ENCODE measurements around the gene SPINDOC. TPM values are rescaled to one million over a fixed set of nuclear protein-coding genes. Genes with fewer than 3 reads are reported as not detected.
"Not testable (repeated sequence)": the region's sequence is repeated elsewhere in the genome, so short reads cannot be mapped to it uniquely, and the experiment has no call there.

SPINDOC gene
- total and polyA plus RNA-seq, 4 donors, result 9.1 to 39.4 (median 25.7) TPM

DNA sequence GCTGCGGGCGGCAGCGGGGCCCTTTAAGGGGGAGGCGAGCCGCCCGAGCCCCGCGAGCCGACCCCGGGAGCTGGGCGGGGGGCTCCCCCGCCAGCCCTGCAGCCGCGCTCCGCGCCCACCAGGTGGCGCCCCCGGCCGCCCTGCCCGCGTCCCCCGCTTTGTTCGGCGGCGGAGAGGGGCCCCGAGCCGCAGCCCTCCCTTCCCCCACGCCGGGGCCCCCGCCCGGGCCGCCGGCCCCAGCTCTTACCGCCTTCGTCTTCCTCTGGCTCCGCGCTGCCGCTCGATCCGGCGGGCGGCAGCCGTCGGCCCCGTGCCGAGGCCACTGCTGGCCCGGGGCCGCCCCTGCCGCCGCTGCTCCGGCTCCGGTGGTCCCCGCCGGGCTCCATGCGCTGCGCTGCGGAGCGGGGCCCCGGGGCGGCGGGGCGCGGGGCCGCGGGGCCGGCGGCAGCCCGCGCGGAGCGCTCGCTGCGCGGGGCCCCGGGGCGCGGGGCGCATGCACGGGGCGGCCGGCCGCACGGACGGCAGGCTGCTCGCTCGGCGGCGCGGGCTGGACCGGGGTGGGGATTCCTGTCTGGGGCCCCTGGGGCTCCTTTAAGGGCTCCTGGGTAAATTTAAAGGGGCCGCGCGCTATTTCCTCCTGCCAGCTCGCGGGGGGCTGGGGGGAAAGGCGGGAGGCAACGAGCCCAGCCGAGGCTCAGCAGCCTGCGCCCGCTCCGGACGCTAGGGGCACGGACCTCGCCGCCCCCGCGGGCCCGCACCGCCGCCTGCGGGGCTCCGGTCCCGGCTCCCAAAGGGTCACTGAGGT, 44.8 kb upstream of the SPINDOC start, which contains the start of gene ZFTA:
ZFTA (minus strand) TSS at position 539 of the 805 bp plus-strand sequence; CDS start at position 386, 153 bp downstream.
- H3K27me3 ChIP-seq (ENCODE audit: control insufficient read depth, insufficient read depth, low read length), result no peaks in the 10 kb centered on the region
- no peaks in the 10 kb centered on the region for H3K9me3 ChIP-seq (ENCODE audit: control insufficient read depth, insufficient read depth, low read length)
- H3K36me3 ChIP-seq (ENCODE audit: control insufficient read depth, insufficient read depth, low read length), result peaks cover 25% of the 10 kb centered on the region
- peaks cover 50% of the 10 kb centered on the region for H3K4me1 ChIP-seq (ENCODE audit: control insufficient read depth, insufficient read depth, low read length)
- peak in 2 of 6 donors; percentile 93 for DNase-seq (ENCODE audit: low read depth in 4 of 6, low spot score in 6 of 6)
- H3K27ac ChIP-seq (ENCODE audit: low read depth, low read length), result peak within 1 kb of the TSS; percentile 82
- under 1% methylated on average over 113 of the region's 113 CpGs for WGBS (ENCODE audit: insufficient coverage)
- peak within 1 kb of the TSS; percentile 81 for H3K4me3 ChIP-seq (ENCODE audit: low read depth, low read length)

DNA sequence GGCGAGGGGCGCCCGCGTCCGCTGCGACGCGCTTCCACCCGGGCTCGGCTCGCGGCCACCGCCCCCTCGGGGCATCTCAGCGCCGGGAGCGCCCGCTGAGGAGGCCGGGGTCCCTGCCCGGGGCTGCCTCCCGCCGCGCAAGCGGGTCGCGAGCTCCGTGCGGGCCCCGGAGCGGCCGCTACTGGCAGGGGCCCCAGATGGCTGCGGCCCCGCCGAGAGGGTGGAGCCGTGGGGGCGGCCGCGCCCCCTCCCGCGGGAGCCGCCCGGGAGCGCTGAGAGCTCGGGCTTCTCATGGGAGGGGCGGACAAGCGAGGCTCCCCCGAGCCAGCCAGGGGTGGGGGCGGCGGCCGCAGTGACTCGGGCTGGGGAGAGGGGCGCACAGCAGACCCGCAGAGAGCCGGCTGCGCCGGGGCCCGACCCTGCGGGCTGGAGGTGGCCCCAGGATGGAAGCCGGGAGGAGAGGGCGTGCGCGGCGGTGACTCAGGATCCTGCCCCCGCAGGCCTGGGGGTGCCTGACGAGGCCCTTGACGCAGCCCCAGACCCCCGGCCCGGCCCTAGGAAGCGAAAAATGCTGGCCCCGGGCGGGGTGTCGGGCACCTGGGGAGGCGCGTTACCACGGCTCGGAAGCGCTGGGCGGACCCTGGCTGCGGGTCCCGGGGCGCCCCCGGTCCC, 44.1 kb upstream of the SPINDOC start:
- under 1% methylated on average over 82 of the region's 82 CpGs for WGBS (ENCODE audit: insufficient coverage)
- DNase-seq (ENCODE audit: low read depth in 4 of 6, low spot score in 6 of 6), result peak in 2 of 6 donors; percentile 56 to 77
- H3K4me1 ChIP-seq (ENCODE audit: control insufficient read depth, insufficient read depth, low read length), result peaks cover 45% of the 10 kb centered on the region
- peak overlapping the region; percentile 33 for H3K4me3 ChIP-seq (ENCODE audit: low read depth, low read length)
- H3K9me3 ChIP-seq (ENCODE audit: control insufficient read depth, insufficient read depth, low read length), result no peaks in the 10 kb centered on the region
- peaks cover 22% of the 10 kb centered on the region for H3K36me3 ChIP-seq (ENCODE audit: control insufficient read depth, insufficient read depth, low read length)
- no peaks in the 10 kb centered on the region for H3K27me3 ChIP-seq (ENCODE audit: control insufficient read depth, insufficient read depth, low read length)
- H3K27ac ChIP-seq (ENCODE audit: low read depth, low read length), result no peak overlapping the region

DNA sequence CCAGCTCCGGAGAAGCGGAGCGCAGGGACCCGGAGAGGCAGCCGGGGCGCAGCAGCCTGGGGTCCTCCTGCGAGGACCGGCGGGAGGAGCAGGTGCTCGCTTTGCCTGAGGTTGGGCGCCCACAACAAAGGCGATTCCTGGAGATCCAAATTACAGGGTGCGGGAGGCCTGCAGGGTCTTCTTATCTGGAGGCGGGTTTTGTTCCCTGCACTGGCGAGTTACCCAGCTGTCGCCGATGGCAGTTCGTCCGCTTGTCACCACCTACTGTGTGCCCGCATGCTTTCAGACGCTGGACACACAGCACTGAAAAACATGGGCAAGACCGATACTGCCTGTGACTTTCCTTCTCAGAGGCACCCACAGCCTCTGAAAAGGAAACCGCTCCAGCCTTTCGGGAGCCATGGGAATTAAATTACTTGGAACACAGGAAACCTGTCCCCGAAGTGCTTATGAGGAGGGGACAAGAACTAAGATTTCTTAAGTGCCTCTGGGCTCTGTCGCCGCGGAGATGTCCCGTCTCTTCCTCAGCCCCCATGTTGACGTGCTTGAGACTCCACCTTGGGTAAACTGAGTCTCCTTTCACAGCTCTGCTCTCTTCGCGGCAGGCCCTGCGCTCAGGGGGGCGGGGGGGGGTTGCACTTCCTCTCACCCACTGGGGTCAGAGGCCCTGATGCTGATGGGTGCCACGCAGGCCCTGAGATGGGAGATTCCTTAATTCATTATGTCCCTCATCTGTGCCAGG, 43.4 kb upstream of the SPINDOC start:
- no peak overlapping the region for H3K27ac ChIP-seq (ENCODE audit: low read depth, low read length)
- 5% methylated on average over 28 of the region's 35 CpGs for WGBS (ENCODE audit: insufficient coverage)

DNA sequence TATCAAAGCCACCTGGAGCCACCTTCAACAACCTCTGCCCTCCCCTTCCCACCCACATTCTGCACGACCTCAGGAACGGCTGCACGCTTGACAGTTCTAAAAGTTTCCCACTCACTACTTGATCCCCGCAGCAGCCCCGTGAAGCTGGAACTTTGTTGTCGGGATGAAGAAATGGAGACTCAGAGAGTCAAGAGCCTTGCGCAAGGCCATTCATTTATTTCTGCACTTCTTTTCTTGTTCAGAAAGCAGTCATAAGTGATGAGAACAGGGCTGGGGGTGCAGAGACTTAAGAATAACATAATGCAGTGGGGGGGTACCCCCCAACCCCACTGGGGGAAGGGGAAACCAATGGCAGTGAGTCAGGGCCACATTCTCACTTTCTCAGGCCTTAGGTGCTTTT, 42.5 kb upstream of the SPINDOC start:
- Histone ChIP-seq H3K27me3 (ENCODE audit: control insufficient read depth, insufficient read depth, low read length) (no peaks in the 10 kb centered on the region), H3K9me3 (ENCODE audit: control insufficient read depth, insufficient read depth, low read length) (no peaks in the 10 kb centered on the region), H3K36me3 (ENCODE audit: control insufficient read depth, insufficient read depth, low read length) (peaks cover 8% of the 10 kb centered on the region), H3K27ac (ENCODE audit: low read depth, low read length) (no peak overlapping the region), H3K4me3 (ENCODE audit: low read depth, low read length) (no peak overlapping the region), H3K4me1 (ENCODE audit: control insufficient read depth, insufficient read depth, low read length) (peaks cover 29% of the 10 kb centered on the region)
- 71% methylated on average over 4 of the region's 7 CpGs for WGBS (ENCODE audit: insufficient coverage)
- DNase-seq (ENCODE audit: low read depth in 4 of 6, low spot score in 6 of 6), result no peak

More for the DNA sequence above, 43.4 kb upstream of the SPINDOC start:
- H3K9me3 ChIP-seq (ENCODE audit: control insufficient read depth, insufficient read depth, low read length), result no peaks in the 10 kb centered on the region
- peaks cover 16% of the 10 kb centered on the region for H3K36me3 ChIP-seq (ENCODE audit: control insufficient read depth, insufficient read depth, low read length)
- peaks cover 38% of the 10 kb centered on the region for H3K4me1 ChIP-seq (ENCODE audit: control insufficient read depth, insufficient read depth, low read length)
- no peaks in the 10 kb centered on the region for H3K27me3 ChIP-seq (ENCODE audit: control insufficient read depth, insufficient read depth, low read length)
- H3K4me3 ChIP-seq (ENCODE audit: low read depth, low read length), result peak overlapping the region; percentile 33
- DNase-seq (ENCODE audit: low read depth in 4 of 6, low spot score in 6 of 6), result peak in 2 of 6 donors; percentile 68 to 72

DNA sequence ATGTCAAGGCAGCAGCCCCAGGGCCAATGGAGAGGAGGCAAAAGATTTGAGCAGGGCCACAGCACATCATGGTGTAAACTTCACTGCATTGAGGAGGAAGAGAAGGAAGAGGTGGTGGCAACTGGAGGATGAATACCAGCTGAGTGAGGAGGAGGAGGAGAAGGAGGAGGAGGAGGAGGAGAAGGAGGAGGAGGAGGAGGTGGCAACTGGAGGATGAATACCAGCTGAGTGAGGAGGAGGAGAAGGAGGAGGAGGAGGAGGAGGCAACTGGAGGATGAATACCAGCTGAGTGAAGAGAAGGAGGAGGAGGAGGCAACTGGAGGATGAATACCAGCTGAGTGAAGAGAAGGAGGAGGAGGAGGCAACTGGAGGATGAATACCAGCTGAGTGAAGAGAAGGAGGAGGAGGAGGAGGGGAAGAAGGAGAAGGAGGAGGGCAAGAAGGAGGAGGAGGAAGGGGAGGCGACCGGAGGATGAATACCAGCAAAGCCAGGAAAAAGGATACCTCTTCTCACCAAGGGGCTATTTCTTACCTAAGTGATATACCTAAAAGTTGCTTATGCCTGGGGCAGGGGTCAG, 41.4 kb upstream of the SPINDOC start:
- not testable (repeated sequence) for H3K36me3 ChIP-seq (ENCODE audit: control insufficient read depth, insufficient read depth, low read length); H3K27ac ChIP-seq (ENCODE audit: low read depth, low read length); H3K4me3 ChIP-seq (ENCODE audit: low read depth, low read length); H3K9me3 ChIP-seq (ENCODE audit: control insufficient read depth, insufficient read depth, low read length); H3K27me3 ChIP-seq (ENCODE audit: control insufficient read depth, insufficient read depth, low read length); DNase-seq (ENCODE audit: low read depth in 4 of 6, low spot score in 6 of 6)
- WGBS (ENCODE audit: insufficient coverage), result no CpG with 5 or more reads among the region's 2 CpGs
- peaks cover 19% of the 10 kb centered on the region for H3K4me1 ChIP-seq (ENCODE audit: control insufficient read depth, insufficient read depth, low read length)

DNA sequence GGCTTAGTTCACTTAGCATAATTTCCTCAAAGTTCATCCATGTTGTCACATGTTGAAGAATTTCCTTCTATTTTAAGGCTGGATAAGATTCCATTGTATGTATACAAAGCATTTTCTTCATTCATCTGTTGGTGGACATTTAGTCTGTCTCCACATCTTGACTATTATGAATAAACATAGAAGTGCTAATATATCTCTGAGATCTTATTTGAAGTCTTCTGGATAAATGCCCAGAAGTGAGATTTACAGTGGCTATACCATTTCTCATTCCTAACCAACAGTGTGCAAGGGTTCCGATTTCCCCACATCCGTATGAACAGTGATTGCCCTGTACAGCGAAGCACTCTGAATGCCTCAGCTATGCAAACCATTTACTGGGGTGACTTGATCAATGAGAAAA, 38.1 kb upstream of the SPINDOC start:
- Histone ChIP-seq H3K27me3 (ENCODE audit: control insufficient read depth, insufficient read depth, low read length) (no peaks in the 10 kb centered on the region), H3K4me1 (ENCODE audit: control insufficient read depth, insufficient read depth, low read length) (peaks cover 1% of the 10 kb centered on the region), H3K9me3 (ENCODE audit: control insufficient read depth, insufficient read depth, low read length) (no peaks in the 10 kb centered on the region), H3K27ac (ENCODE audit: low read depth, low read length) (no peak overlapping the region), H3K36me3 (ENCODE audit: control insufficient read depth, insufficient read depth, low read length) (no peaks in the 10 kb centered on the region), H3K4me3 (ENCODE audit: low read depth, low read length) (no peak overlapping the region)
- no peak for DNase-seq (ENCODE audit: low read depth in 4 of 6, low spot score in 6 of 6)
- WGBS (ENCODE audit: insufficient coverage), result 78% methylated on average over 3 of the region's 3 CpGs

DNA sequence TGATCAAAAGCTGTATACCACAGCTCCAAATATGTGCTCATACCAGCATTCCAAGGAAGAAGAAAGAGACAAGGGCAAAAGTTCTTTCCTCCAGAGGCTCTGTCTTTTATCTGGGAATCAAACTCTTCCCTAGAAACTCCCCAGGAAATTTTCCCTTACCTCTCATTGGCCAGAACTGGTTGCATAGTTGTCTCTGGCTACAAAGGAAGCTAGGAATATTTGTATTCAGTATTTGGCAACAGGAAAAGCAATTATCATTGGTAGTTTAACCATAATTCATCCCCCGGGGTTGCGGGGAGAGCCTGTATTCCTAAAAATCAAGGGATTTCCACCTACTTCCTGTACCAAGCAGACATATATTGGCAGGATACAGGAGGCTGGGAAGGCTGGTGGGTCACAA, 34.2 kb upstream of the SPINDOC start:
- Histone ChIP-seq H3K9me3 (ENCODE audit: control insufficient read depth, insufficient read depth, low read length) (no peaks in the 10 kb centered on the region), H3K27me3 (ENCODE audit: control insufficient read depth, insufficient read depth, low read length) (no peaks in the 10 kb centered on the region), H3K4me3 (ENCODE audit: low read depth, low read length) (no peak overlapping the region), H3K27ac (ENCODE audit: low read depth, low read length) (no peak overlapping the region), H3K36me3 (ENCODE audit: control insufficient read depth, insufficient read depth, low read length) (no peaks in the 10 kb centered on the region), H3K4me1 (ENCODE audit: control insufficient read depth, insufficient read depth, low read length) (no peaks in the 10 kb centered on the region)
- no CpG with 5 or more reads among the region's 2 CpGs for WGBS (ENCODE audit: insufficient coverage)
- no peak for DNase-seq (ENCODE audit: low read depth in 4 of 6, low spot score in 6 of 6)

DNA sequence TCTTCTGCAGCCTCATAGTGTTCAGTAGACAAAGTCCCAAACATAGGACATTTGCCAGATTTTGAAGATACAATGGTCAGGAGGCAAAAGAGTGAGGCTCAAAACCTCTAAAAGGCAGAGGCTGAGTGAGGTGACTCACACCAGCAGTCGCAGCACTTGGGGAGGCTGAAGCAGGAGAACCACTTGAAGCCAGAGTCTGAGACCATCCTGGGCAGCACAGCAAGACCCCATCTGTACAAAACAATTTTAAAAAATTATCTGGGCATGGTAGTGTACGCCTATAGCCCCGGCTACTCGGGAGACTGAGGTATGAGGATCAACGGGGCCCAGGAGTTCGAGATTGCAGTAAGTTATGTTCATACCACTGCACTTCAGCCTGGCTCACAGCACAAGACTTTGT, 30.5 kb upstream of the SPINDOC start:
- no CpG with 5 or more reads among the region's 6 CpGs for WGBS (ENCODE audit: insufficient coverage)
- H3K27me3 ChIP-seq (ENCODE audit: control insufficient read depth, insufficient read depth, low read length), result no peaks in the 10 kb centered on the region
- no peaks in the 10 kb centered on the region for H3K36me3 ChIP-seq (ENCODE audit: control insufficient read depth, insufficient read depth, low read length)
- no peak overlapping the region for H3K4me3 ChIP-seq (ENCODE audit: low read depth, low read length)
- H3K4me1 ChIP-seq (ENCODE audit: control insufficient read depth, insufficient read depth, low read length), result no peaks in the 10 kb centered on the region
- H3K9me3 ChIP-seq (ENCODE audit: control insufficient read depth, insufficient read depth, low read length), result no peaks in the 10 kb centered on the region
- no peak overlapping the region for H3K27ac ChIP-seq (ENCODE audit: low read depth, low read length)
- DNase-seq (ENCODE audit: low read depth in 4 of 6, low spot score in 6 of 6), result no peak

DNA sequence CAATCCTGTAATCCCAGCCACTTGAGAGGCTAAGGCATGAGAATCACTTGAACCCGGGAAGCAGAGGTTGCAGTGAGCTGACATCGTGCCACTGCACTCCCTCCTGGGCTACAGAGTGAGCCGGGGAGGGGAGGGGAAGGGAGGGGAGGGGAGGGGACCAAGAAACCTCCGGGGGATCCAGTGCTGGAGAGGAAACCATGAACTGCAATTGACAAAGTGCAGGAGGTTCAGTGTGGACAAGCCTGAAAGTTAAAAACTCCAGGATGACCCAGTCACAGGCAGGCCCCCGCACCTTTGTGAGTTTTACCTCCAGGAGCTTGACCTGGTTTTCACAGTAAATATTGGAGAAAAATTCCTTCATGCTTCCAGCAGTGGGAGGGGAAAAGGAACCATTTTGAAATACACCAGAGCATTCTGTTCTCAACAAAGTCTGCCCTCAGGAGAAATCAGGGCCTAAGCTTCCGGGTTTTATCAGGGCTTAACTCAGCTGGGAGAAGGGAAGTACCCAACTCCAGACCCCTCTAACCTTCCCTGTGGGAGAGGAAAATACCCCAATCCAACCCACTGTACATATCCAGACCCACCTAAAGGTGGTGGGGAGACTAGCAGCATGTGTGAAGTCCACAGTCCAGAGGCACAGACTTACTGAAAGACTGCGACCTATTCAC, 29.2 kb upstream of the SPINDOC start:
- DNase-seq (ENCODE audit: low read depth in 4 of 6, low spot score in 6 of 6), result no peak
- H3K27me3 ChIP-seq (ENCODE audit: control insufficient read depth, insufficient read depth, low read length), result no peaks in the 10 kb centered on the region
- H3K4me3 ChIP-seq (ENCODE audit: low read depth, low read length), result no peak overlapping the region
- no peaks in the 10 kb centered on the region for H3K4me1 ChIP-seq (ENCODE audit: control insufficient read depth, insufficient read depth, low read length)
- no peaks in the 10 kb centered on the region for H3K9me3 ChIP-seq (ENCODE audit: control insufficient read depth, insufficient read depth, low read length)
- H3K27ac ChIP-seq (ENCODE audit: low read depth, low read length), result no peak overlapping the region
- 77% methylated on average over 2 of the region's 7 CpGs for WGBS (ENCODE audit: insufficient coverage)
- H3K36me3 ChIP-seq (ENCODE audit: control insufficient read depth, insufficient read depth, low read length), result no peaks in the 10 kb centered on the region
